Activated T-cell treated with anti-CD3 and anti-CD28 coated beads for 1 hour (primary cell): ENCODE results near the gene GORAB.

Experiments
- DNase-seq: peaks from one replicate; pipeline ENCODE4 v3.0.0-alpha.2; 2020; ENCODE audit warnings: low read depth

Gene GORAB

GRCh38 chr1:170592591-170593111 lies 60.7 kb downstream of the GORAB start:
- no peak for DNase-seq

- no peak for DNase-seq
Measured at GRCh38 chr1:170593173-170594011, 61.4 kb downstream of the GORAB start.

GRCh38 chr1:170594066-170594626 lies 62.2 kb downstream of the GORAB start:
- no peak for DNase-seq

GRCh38 chr1:170596701-170597100 lies 64.7 kb downstream of the GORAB start:
- DNase-seq = no peak

GRCh38 chr1:170598618-170599017 lies 66.7 kb downstream of the GORAB start:
- no peak for DNase-seq

- no peak for DNase-seq
Measured at GRCh38 chr1:170599033-170599432, 67.1 kb downstream of the GORAB start.

- no peak for DNase-seq
Measured at GRCh38 chr1:170601866-170602265, 69.9 kb downstream of the GORAB start.
